Measurements from ENCODE around the gene MTARC2. TPM values are rescaled to one million over a fixed set of nuclear protein-coding genes. Genes with fewer than 3 reads are reported as not detected.
A peak's percentile ranks its signal among the peaks of the same experiment; 100 is the strongest.

MTARC2 gene
- 10 to 100 TPM; 14.0 to 27.2 (median 16.3) TPM for total RNA-seq
- 1 to 10 TPM; 4.8 to 8.3 (median 6.1) TPM for polyA plus RNA-seq
- long read RNA-seq, donor 1, transcript MARC2-202 (8 exons, 2,134 nt), result major isoform, 5 of 6 reads
- long read RNA-seq, donor 1, partial matches to known transcripts, result 0 of 6 reads
- long read RNA-seq, donor 1, other reads (novel, unspliced or antisense), result 0 of 6 reads
- long read RNA-seq, donor 2, partial matches to known transcripts, result 0 of 2 reads
- long read RNA-seq, donor 2, other reads (novel, unspliced or antisense), result 0 of 2 reads

DNA sequence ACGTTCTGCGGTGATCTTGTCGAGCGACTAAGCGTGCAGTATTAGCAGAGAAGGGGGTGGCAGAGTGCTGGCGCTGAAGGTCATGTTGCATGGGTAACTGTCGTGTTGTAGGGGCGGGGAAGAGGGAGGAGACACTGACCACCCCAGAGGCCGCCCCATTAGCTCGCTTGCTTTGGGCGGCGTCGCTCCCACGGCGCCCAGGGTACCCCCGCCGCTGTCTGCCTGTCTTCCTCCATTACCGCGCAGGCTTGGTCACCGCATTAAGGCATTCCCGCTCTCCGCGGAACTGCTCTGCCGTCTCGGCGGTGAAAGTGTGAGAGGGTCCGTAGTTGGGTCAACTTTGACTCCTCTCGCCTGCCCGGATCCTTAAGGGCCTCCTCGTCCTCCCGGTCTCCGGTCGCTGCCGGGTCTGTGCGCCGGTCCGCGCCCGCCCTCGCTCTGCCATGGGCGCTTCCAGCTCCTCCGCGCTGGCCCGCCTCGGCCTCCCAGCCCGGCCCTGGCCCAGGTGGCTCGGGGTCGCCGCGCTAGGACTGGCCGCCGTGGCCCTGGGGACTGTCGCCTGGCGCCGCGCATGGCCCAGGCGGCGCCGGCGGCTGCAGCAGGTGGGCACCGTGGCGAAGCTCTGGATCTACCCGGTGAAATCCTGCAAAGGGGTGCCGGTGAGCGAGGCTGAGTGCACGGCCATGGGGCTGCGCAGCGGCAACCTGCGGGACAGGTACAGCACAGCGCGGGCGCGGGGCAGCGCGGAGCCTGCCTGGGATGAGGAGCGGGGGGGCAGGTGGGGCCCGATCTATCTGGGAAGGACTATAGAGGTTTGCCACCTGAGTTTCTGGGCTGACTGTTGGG is at the start of gene MTARC2:
Gene MTARC2 (plus strand): TSS at position 234 of the 846 bp plus-strand sequence. CDS start 210 bp downstream, at position 444.
- TF ChIP-seq CTCF (IDR thresholded peaks at IDR 0.05 in 8 of 11, conservative IDR thresholded peaks at IDR 0.05 in 3 of 11) (peak in 1 of 11 experiments; percentile 13), POLR2AphosphoS5 (IDR thresholded peaks at IDR 0.05) (peak; percentile 90 to 97 (median 91)), POLR2A (IDR thresholded peaks at IDR 0.05) (peak in 2 of 3 donors; percentile 34 to 84)
- DNase-seq, result peak; percentile 87
- WGBS, 5 donors, result 1 to 4% (median 3%) methylated on average over 52 to 77 of the region's 77 CpGs
- Histone ChIP-seq H3K4me1 (peaks cover 4 to 47% (median 25%) of the 10 kb centered on the region in 6 donors), H3K27me3 (replicated peaks in 1 of 7) (peaks cover 0 to 40% (median 8%) of the 10 kb centered on the region in 7 donors), H3K4me3 (peak within 1 kb of the TSS; percentile 50 to 80 (median 58)), H3K27ac (peak within 1 kb of the TSS; percentile 57 to 89 (median 86)), H3K36me3 (no peaks in the 10 kb centered on the region), H3K9me3 (no peaks in the 10 kb centered on the region)
- intact Hi-C loops (cut with DNase I; ENCODE audit: low total_unique reads), result no loop called here

- WGBS, 5 donors, result 73 to 83% (median 81%) methylated on average over 5 of the region's 5 CpGs
- H3K27me3 ChIP-seq (replicated peaks in 1 of 7), result no peaks in the 10 kb centered on the region
- H3K36me3 ChIP-seq, result peaks cover 0 to 22% (median 2%) of the 10 kb centered on the region in 6 donors
- no peak for DNase-seq
- H3K9me3 ChIP-seq, result no peaks in the 10 kb centered on the region
- intact Hi-C loops (cut with DNase I; ENCODE audit: low total_unique reads), result no loop called here
- TF ChIP-seq CTCF (IDR thresholded peaks at IDR 0.05 in 8 of 11, conservative IDR thresholded peaks at IDR 0.05 in 3 of 11) (no peak), POLR2A (IDR thresholded peaks at IDR 0.05) (no peak), POLR2AphosphoS5 (IDR thresholded peaks at IDR 0.05) (no peak)
- no peak overlapping the region for H3K4me3 ChIP-seq
- H3K27ac ChIP-seq, result no peak overlapping the region
- peaks cover 0 to 23% (median 5%) of the 10 kb centered on the region in 6 donors for H3K4me1 ChIP-seq
Measured at GRCh38 chr1:220698607-220699016, 49.5 kb upstream of the MTARC2 start.

DNA sequence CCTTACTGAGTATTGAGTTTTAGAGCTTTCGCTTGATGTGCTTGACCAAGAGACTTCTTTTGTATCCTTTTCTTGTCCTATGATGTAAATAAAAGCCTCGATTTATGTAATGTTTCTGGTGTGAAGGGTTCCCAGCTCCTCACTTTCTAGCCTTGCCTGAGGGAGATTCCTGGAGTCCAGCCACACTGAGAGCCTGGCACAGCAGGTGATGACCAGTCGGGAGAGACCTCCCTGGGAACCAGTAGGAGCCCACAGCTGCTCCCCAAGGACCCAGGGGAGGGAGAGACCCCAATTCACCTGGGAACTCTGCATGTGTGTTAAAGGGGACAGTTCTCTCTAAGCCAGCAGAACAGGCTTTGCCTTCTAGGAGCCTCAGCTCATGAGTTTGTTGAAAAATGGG is 49.1 kb upstream of the MTARC2 start:
- H3K9me3 ChIP-seq, result no peaks in the 10 kb centered on the region
- no peak for DNase-seq
- H3K4me1 ChIP-seq, result peaks cover 0 to 24% (median 5%) of the 10 kb centered on the region in 6 donors
- WGBS, 5 donors, result 84 to 100% (median 87%) methylated on average over 2 to 3 of the region's 3 CpGs
- intact Hi-C loops (cut with DNase I; ENCODE audit: low total_unique reads), result no loop called here
- H3K27me3 ChIP-seq (replicated peaks in 1 of 7), result no peaks in the 10 kb centered on the region
- H3K4me3 ChIP-seq, result no peak overlapping the region
- H3K27ac ChIP-seq, result no peak overlapping the region
- TF ChIP-seq POLR2A (IDR thresholded peaks at IDR 0.05) (no peak), POLR2AphosphoS5 (IDR thresholded peaks at IDR 0.05) (no peak), CTCF (IDR thresholded peaks at IDR 0.05 in 8 of 11, conservative IDR thresholded peaks at IDR 0.05 in 3 of 11) (no peak)
- peaks cover 0 to 22% (median 2%) of the 10 kb centered on the region in 6 donors for H3K36me3 ChIP-seq

All from spleen (tissue), 13 donors.